Measurements from ENCODE around the gene NTRK2. TPM values are rescaled to one million over a fixed set of nuclear protein-coding genes. Genes with fewer than 3 reads are reported as not detected.

The NTRK2 gene
- not detected for polyA plus RNA-seq (ENCODE audit: low read depth in 6 of 6)

DNA sequence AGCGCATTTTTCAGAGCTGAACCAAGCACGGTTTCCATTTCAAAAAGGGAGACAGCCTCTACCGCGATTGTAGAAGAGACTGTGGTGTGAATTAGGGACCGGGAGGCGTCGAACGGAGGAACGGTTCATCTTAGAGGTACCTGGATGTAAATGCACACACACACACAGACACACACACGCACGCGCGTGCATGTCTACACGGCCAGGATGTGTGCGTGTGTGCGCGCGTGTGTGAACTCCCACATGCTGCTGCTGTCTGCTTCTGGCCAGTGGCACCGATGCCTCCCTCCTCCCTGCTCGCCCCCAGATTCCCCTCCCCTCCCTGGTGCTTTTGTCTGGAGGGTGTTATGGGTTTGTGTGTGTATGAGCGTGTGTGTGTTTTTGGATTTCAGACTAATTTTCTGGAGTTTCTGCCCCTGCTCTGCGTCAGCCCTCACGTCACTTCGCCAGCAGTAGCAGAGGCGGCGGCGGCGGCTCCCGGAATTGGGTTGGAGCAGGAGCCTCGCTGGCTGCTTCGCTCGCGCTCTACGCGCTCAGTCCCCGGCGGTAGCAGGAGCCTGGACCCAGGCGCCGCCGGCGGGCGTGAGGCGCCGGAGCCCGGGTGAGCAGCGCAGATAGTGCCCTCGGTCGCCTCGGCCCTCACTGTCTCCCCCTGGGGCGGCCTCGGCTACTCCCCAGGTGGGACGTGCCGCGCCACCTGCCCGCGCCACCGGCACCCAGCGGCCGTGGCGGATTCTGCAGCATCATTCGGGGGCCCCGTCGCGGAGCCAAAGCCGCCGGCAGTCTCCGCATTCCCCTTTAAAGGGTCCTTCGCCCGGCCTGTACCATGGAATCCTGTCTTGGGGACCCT lies at the start of gene NTRK2:
Gene NTRK2 (plus strand): TSS at position 442 of the 850 bp plus-strand sequence. CDS start 1,020 bp downstream, outside the sequence.
- ATAC-seq (ENCODE audit: low read depth in 2 of 2) (no peak), DNase-seq (no peak)
- Mint-ChIP-seq H3K4me3 (peak within 1 kb of the TSS; percentile 23 to 69 (median 58)), H3K9me3 (peaks cover 0 to 18% (median 3%) of the 10 kb centered on the region in 7 donors), H3K4me1 (peaks cover 10 to 19% (median 14%) of the 10 kb centered on the region in 3 donors), H3K36me3 (no peaks in the 10 kb centered on the region), H3K27ac (no peak within 1 kb of the TSS), H3K27me3 (peaks cover 50 to 77% (median 72%) of the 10 kb centered on the region in 3 donors)

- DNase-seq (no peak), ATAC-seq (ENCODE audit: low read depth in 2 of 2) (no peak)
- H3K4me1 Mint-ChIP-seq, result no peaks in the 10 kb centered on the region
- H3K36me3 Mint-ChIP-seq, result no peaks in the 10 kb centered on the region
- no peak overlapping the region for H3K27ac Mint-ChIP-seq
- no peaks in the 10 kb centered on the region for H3K9me3 Mint-ChIP-seq
- no peak overlapping the region for H3K4me3 Mint-ChIP-seq
- peaks cover 0 to 15% (median 0%) of the 10 kb centered on the region in 3 donors for H3K27me3 Mint-ChIP-seq
Measured at GRCh38 chr9:84620338-84620737, 49.2 kb upstream of the NTRK2 start.

- ATAC-seq (ENCODE audit: low read depth in 2 of 2), result no peak
- Mint-ChIP-seq H3K4me1 (no peaks in the 10 kb centered on the region), H3K36me3 (no peaks in the 10 kb centered on the region), H3K4me3 (no peak overlapping the region), H3K27me3 (peaks cover 0 to 15% (median 0%) of the 10 kb centered on the region in 3 donors), H3K27ac (no peak overlapping the region), H3K9me3 (peaks cover 0 to 4% (median 0%) of the 10 kb centered on the region in 7 donors)
- no peak for DNase-seq
Measured at GRCh38 chr9:84621811-84622210, 47.7 kb upstream of the NTRK2 start.

DNA sequence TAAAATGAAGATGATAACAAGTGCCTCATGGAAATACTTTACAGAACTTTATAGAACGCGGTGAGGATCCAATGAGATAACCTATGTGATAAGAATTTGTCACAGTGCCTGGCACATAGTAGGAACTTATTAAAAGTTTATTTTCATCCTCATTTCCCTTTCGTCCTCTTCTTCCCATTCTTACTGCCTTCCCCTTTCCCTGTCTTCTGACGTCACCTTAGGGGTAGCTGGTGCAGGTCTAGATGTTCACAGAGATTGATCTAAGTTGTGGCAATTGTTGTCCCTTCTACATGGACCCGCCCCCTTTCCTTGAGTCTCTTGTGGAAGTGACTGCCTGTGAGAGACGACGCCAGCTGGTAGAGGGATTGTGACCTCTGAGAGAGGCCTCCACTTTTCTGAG lies 46.5 kb upstream of the NTRK2 start:
- H3K27me3 Mint-ChIP-seq, result peaks cover 0 to 15% (median 0%) of the 10 kb centered on the region in 3 donors
- no peak for ATAC-seq (ENCODE audit: low read depth in 2 of 2)
- no peaks in the 10 kb centered on the region for H3K36me3 Mint-ChIP-seq
- DNase-seq, result no peak
- no peak overlapping the region for H3K27ac Mint-ChIP-seq
- no peaks in the 10 kb centered on the region for H3K4me1 Mint-ChIP-seq
- no peak overlapping the region for H3K4me3 Mint-ChIP-seq
- H3K9me3 Mint-ChIP-seq, result peaks cover 0 to 8% (median 3%) of the 10 kb centered on the region in 7 donors

GRCh38 chr9:84636436-84636835 lies 33.1 kb upstream of the NTRK2 start:
- DNase-seq (no peak), ATAC-seq (ENCODE audit: low read depth in 2 of 2) (no peak)
- H3K36me3 Mint-ChIP-seq, result no peaks in the 10 kb centered on the region
- no peaks in the 10 kb centered on the region for H3K4me1 Mint-ChIP-seq
- peaks cover 0 to 16% (median 7%) of the 10 kb centered on the region in 7 donors for H3K9me3 Mint-ChIP-seq
- no peak overlapping the region for H3K4me3 Mint-ChIP-seq
- peaks cover 0 to 6% (median 6%) of the 10 kb centered on the region in 3 donors for H3K27me3 Mint-ChIP-seq
- H3K27ac Mint-ChIP-seq, result no peak overlapping the region

- H3K9me3 Mint-ChIP-seq, result peaks cover 0 to 23% (median 5%) of the 10 kb centered on the region in 7 donors
- no peaks in the 10 kb centered on the region for H3K36me3 Mint-ChIP-seq
- no peak overlapping the region for H3K27ac Mint-ChIP-seq
- DNase-seq, result no peak
- H3K27me3 Mint-ChIP-seq, result no peaks in the 10 kb centered on the region
- no peaks in the 10 kb centered on the region for H3K4me1 Mint-ChIP-seq
- H3K4me3 Mint-ChIP-seq, result no peak overlapping the region
- no peak for ATAC-seq (ENCODE audit: low read depth in 2 of 2)
Measured at GRCh38 chr9:84642553-84643141, 26.9 kb upstream of the NTRK2 start.

GRCh38 chr9:84647699-84648098 lies 21.8 kb upstream of the NTRK2 start:
- no peak overlapping the region for H3K27ac Mint-ChIP-seq
- H3K27me3 Mint-ChIP-seq, result peaks cover 0 to 6% (median 6%) of the 10 kb centered on the region in 3 donors
- no peaks in the 10 kb centered on the region for H3K36me3 Mint-ChIP-seq
- DNase-seq (no peak), ATAC-seq (ENCODE audit: low read depth in 2 of 2) (no peak)
- no peaks in the 10 kb centered on the region for H3K4me1 Mint-ChIP-seq
- peaks cover 0 to 3% (median 0%) of the 10 kb centered on the region in 7 donors for H3K9me3 Mint-ChIP-seq
- H3K4me3 Mint-ChIP-seq, result no peak overlapping the region

- DNase-seq (no peak), ATAC-seq (ENCODE audit: low read depth in 2 of 2) (no peak)
- Mint-ChIP-seq H3K9me3 (peaks cover 0 to 3% (median 0%) of the 10 kb centered on the region in 7 donors), H3K4me3 (no peak overlapping the region), H3K36me3 (no peaks in the 10 kb centered on the region), H3K4me1 (no peaks in the 10 kb centered on the region), H3K27me3 (peaks cover 4 to 10% (median 6%) of the 10 kb centered on the region in 3 donors), H3K27ac (no peak overlapping the region)
Measured at GRCh38 chr9:84652496-84653120, 16.9 kb upstream of the NTRK2 start.

DNA sequence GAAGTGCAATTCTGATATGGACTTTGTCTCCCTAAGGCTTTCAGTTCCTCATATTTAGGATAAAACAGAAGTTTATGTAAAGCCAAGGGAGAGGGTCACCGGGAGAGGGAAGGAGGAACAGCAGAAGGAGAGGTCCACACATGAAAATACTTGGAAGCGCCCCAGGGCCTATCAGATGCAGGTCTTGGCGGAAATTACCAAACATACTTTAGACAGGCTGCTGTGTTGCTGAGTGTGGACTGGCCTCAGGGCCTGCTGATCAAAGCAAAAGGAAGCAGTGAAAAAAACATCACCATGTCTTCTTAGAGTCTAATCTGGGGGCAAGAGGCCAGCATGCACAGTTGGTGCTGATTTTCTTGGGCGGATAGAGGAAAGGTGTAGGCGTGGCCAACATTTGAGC lies 14.1 kb upstream of the NTRK2 start:
- no peak for DNase-seq
- Mint-ChIP-seq H3K27ac (peak overlapping the region in 1 of 6 donors; percentile 58), H3K36me3 (no peaks in the 10 kb centered on the region), H3K4me3 (no peak overlapping the region), H3K27me3 (peaks cover 6 to 10% (median 9%) of the 10 kb centered on the region in 3 donors), H3K4me1 (no peaks in the 10 kb centered on the region), H3K9me3 (peaks cover 0 to 7% (median 0%) of the 10 kb centered on the region in 7 donors)
- ATAC-seq (ENCODE audit: low read depth in 2 of 2), result no peak

GRCh38 chr9:84659313-84659712 lies 10.2 kb upstream of the NTRK2 start:
- no peaks in the 10 kb centered on the region for H3K36me3 Mint-ChIP-seq
- H3K9me3 Mint-ChIP-seq, result peaks cover 0 to 12% (median 6%) of the 10 kb centered on the region in 7 donors
- ATAC-seq (ENCODE audit: low read depth in 2 of 2) (no peak), DNase-seq (no peak)
- no peak overlapping the region for H3K4me3 Mint-ChIP-seq
- H3K27ac Mint-ChIP-seq, result no peak overlapping the region
- H3K4me1 Mint-ChIP-seq, result no peaks in the 10 kb centered on the region
- peaks cover 0 to 9% (median 4%) of the 10 kb centered on the region in 3 donors for H3K27me3 Mint-ChIP-seq

DNA sequence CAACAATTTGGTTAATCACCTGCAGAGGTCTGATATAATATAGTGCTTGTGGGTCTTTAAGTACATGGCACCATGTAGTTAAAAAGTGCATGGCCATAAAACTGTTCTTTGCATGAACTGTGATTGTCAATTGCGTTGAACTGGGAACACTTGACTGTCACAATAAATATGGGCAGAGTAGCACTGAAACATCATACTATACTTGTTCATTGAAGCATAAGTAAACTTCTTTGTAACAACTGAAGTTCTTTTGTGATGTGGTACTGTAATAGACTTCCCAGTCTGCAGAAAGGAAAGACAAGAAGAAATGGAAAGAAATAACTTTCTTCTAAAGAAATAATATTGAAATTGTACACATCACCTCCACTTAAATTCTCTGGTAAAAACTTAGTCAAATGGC lies 9.8 kb upstream of the NTRK2 start:
- DNase-seq (no peak), ATAC-seq (ENCODE audit: low read depth in 2 of 2) (no peak)
- Mint-ChIP-seq H3K36me3 (no peaks in the 10 kb centered on the region), H3K4me1 (no peaks in the 10 kb centered on the region), H3K4me3 (no peak overlapping the region), H3K27me3 (peaks cover 0 to 9% (median 4%) of the 10 kb centered on the region in 3 donors), H3K9me3 (peaks cover 0 to 13% (median 6%) of the 10 kb centered on the region in 7 donors), H3K27ac (no peak overlapping the region)

DNA sequence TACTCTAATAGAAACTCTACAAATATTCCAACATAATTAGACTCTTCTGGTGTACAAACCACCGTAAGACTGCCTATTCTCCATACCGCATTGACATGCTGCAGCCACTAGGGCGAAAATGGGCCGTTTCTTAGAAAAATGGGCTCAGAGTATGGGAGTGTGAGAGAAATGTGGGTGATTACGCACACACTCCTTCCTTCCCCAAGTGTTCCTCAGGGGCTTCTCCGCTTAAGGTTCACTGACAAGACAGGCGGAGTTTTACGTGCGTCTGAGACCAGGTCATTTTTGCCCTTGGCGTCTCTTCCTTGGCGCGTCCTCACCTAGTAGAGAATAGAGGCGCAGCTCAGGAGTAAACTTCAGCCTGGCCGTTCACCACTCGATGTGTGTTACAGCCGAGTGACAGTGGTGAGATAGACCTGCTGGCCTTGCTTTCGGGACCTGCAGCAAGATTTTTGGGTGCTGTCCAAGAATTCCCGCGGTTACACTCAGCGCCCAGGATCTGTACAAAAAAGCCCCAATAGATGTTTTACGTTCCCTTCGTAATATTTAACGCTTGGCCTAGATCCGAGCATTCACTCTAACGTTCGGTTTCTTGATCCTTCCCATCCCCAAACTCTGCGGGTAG lies 1.8 kb upstream of the NTRK2 start:
- H3K9me3 Mint-ChIP-seq, result peaks cover 4 to 24% (median 6%) of the 10 kb centered on the region in 7 donors
- H3K27me3 Mint-ChIP-seq, result peaks cover 41 to 66% (median 61%) of the 10 kb centered on the region in 3 donors
- ATAC-seq (ENCODE audit: low read depth in 2 of 2), result no peak
- H3K4me1 Mint-ChIP-seq, result peaks cover 10 to 19% (median 14%) of the 10 kb centered on the region in 3 donors
- no peak for DNase-seq
- H3K4me3 Mint-ChIP-seq, result peak overlapping the region in 6 of 8 donors; percentile 27 to 59 (median 37)
- no peaks in the 10 kb centered on the region for H3K36me3 Mint-ChIP-seq
- H3K27ac Mint-ChIP-seq, result no peak overlapping the region
